Stimulated activated CD8-positive, alpha-beta memory T cell treated with anti-CD3 and anti-CD28 coated beads, Interleukin-4, amount 100 ng/mL, for 1 hour (primary cell): ENCODE data around the gene CCDC136.

Experiments used
- DNase-seq, 2 donors: peaks; one replicate each; pipeline ENCODE4 v3.0.0-alpha.2; 2020; ENCODE audit warnings: low read depth in 2 of 2, low spot score in 1 of 2

Gene CCDC136

DNA sequence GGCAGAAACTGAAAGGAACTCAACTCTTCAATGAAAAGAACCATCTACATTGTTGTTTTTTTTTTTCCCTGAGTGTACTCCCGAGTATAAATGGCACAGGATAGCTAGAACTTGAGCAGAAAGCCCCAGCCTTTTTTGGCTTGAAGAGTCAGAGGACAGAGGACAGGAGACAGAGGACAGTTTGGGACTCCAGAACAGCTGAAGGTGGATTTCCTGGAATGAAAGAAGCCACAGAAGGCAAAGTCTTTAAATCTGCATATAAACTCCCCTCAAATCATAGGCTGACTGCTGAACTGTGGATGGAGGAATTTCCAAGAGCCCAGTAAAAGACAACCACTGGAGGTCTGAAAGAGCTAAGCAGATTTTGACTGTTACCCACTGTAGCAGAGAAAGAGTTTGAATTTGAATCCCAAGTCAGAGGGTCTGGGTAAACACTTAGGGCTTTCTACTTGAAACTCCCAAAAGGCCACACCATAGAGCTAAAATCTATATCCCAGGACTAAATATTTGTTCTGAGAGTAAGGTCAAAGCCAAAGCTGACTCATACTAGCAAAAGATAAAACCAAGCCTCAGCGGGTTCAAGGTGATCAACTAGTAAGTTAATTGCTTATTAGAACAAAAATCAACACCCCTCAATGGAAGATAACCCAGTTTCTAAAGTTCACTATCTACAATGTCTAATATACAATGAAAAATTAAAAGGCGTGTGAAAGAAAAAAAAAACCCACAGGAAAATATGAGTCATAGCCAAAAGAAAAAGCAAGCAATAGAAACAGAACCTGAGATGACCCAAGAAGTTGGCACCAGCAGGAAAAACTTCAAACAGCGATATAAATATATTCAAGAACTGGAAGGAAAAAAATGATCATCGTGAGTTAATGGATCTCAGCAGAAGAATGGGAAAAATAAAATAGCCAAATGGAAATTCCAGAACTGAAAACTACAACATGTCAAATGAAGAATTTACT, 14.3 kb upstream of the CCDC136 start:
- no peak for DNase-seq

GRCh38 chr7:128778946-128779345, 12.8 kb upstream of the CCDC136 start:
- no peak for DNase-seq

GRCh38 chr7:128781126-128781525, 10.6 kb upstream of the CCDC136 start:
- DNase-seq, result no peak

- DNase-seq, result no peak
Measured at GRCh38 chr7:128781851-128782250, 9.9 kb upstream of the CCDC136 start.

DNA sequence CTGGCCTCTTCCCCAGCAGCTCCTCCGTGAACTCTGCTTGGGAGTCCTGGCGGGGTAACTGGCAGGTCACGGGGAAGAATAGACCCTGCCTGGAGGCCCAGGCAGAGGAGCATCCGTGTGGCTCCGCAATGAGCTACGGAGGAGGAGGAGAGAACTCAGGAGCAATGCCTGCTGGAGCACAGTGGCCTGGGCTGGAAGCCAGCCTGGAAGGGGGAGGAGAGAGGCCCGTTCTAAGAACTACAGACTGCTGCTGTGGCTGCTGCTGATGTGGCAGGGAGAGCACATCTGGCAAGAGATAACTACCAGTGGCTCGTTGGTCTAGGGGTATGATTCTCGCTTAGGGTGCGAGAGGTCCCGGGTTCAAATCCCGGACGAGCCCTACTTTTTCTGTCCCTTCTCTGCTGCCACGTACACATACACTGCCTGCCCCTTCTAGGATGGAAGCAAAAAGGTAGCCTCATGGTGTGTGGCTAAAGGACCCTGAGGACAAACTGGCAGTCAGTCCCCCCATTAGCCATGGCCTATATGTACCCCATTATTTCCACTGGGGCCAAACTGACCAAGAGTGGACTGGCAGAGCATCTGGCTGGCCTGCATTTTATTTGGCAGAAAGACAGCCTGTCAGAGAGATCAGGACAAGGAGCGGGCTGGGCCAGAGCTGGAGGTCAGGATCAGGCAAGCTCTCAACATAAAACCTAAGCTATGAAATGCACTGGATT, 8.5 kb upstream of the CCDC136 start:
- DNase-seq, result no peak

DNA sequence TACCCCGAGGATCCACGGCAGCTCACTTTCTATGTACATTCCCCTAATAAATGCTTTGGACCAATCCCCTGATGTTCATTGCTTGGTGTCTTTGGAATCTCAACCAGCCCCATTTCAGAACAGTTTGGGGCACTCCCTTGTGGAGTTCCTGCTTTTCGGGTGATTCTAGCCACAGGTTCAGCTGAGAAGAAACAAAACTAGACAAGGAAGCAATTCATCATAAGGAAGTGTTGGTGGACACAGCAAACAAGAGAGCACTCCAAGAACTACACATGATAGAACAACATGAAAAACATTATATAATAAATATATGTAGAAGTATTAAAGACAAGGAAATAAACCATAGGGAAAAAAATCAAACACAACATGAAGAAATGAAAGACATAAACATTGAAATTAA, 6.0 kb upstream of the CCDC136 start:
- DNase-seq, result no peak

- no peak for DNase-seq
Measured at GRCh38 chr7:128788446-128789412, 3.0 kb upstream of the CCDC136 start.

- DNase-seq, result no peak
Measured at GRCh38 chr7:128790315-128791041, 1.3 kb upstream of the CCDC136 start.

GRCh38 chr7:128791972-128792327, 182 bp downstream of the CCDC136 start:
- DNase-seq, result no peak

DNA sequence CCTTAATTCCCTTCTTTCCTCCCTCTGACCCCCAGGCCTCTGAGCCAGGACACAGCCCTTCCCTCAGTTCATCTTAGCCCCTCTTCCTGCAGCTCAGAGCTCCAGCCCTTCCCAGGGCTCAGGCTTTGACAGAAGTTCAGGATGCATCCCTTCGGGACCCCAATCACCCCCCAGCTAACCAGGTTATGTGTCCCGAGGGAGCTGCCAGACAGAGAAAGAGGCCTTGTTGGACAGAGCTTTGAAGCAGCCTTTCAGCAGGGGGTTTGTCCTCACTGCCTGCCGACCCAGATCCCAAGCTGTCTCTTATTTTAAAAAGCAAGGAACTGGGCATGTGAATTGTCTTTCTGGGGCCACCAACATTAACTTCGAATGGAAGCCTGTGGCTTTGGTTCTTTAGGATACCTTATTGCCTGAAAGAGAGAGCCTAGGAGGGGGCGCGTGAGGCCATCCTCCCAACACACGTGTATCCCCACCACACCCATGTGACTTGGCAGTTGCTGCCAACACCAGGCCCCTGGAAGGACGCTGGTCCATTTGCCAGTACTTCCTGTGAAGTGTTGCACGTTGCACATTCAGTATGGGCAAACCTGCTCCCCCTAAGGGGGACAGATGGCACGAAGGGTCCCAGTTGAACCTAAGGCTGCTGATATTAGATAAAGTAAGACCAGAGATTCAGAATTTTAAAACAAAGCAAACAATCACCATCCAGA, 858 bp downstream of the CCDC136 start:
- DNase-seq, result no peak

DNA sequence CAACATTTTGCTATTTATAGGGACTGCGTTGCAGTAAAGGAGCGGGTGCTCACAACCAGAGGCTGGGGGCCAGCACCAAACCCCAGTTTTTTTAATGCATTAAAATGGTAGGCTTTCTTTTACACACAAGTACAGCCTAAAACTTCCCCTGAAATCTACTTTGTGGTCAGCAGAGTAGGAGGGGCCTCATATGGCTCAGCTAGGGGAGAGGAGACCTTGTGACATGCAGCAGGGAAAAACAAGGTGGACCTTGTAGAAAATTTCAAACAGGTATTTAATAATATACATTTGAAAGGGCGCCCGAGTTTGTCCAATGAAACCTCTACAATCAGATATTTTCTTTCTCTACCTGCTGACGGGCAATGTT, 1.4 kb downstream of the CCDC136 start:
- DNase-seq, result no peak

GRCh38 chr7:128794020-128794419, 2.3 kb downstream of the CCDC136 start:
- DNase-seq, result no peak

GRCh38 chr7:128794436-128794835, 2.7 kb downstream of the CCDC136 start:
- DNase-seq, result no peak

DNA sequence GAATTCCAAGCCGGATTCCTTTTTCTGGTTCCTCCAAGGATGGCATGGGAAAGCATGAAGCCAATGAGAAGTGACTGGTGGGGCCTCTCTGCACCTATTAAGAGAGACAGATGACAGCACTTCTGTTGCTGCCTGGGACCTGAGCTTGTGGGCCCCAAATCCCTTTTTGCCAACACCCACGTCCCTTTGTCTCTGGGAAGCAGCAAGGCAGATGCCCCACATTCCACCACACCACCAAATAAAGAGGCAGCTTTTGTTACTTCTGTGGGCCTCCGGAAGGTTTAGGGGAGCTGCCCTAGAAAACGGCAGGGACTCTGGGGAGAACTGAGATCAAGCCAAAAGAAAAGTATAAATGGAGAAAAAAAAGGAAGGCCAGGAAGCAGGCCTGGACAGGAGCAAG, 3.4 kb downstream of the CCDC136 start:
- DNase-seq, result no peak

DNA sequence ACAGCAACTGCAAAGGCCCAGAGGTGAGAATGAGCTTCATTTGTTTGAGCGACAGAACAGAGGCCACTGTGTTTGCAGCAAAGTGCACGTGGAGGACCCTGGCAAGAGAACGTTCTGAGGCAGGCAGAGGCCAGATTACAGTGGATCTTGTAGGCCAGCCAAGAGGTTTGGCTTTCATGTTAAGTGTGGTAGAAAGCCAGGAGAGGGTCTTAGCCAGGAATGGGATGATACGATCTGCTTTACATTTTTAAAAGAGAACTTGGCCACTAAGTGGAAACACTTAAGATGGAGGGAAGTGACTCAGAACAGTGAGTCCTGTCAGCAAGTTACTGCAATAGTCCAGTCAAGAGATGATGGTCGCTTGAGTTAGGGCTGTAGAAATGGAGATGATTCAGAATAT, 4.6 kb downstream of the CCDC136 start:
- DNase-seq, result no peak

- DNase-seq, result no peak
Measured at GRCh38 chr7:128799451-128799850, 7.7 kb downstream of the CCDC136 start.

DNA sequence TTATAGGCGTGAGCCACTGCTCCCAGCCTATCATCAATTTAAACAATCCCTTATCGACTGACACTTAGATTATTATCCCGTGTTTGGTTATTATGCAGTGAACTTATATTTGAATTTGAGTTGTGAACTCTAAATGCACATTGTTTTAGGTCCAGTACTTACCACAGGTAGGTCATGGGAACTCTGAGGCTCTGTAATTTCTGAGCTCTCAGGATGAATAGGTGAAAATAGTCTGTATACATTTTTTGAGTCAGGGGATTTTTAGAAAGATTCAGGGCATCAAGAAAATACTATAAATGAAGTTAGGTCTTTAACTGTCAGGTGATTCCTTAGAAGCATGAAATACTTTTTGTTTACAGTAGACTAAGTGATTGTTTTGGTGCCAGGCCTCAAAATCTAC, 8.8 kb downstream of the CCDC136 start:
- no peak for DNase-seq

DNA sequence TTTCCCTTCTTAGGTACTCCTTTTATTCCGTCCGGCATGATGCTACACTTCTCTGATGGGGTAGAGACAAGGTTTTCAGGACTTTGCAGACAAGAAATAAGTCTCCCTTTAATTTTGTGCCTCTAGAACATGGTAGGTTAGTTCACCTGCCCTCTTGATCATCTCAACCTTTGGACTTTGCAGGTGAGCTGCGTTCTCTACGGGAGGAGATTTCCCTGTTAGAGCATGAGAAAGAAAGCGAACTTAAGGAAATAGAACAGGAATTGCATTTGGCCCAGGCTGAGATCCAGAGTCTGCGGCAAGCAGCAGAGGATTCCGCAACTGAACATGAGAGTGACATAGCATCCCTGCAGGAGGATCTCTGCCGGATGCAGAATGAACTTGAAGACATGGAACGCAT, 9.2 kb downstream of the CCDC136 start:
- DNase-seq, result no peak

DNA sequence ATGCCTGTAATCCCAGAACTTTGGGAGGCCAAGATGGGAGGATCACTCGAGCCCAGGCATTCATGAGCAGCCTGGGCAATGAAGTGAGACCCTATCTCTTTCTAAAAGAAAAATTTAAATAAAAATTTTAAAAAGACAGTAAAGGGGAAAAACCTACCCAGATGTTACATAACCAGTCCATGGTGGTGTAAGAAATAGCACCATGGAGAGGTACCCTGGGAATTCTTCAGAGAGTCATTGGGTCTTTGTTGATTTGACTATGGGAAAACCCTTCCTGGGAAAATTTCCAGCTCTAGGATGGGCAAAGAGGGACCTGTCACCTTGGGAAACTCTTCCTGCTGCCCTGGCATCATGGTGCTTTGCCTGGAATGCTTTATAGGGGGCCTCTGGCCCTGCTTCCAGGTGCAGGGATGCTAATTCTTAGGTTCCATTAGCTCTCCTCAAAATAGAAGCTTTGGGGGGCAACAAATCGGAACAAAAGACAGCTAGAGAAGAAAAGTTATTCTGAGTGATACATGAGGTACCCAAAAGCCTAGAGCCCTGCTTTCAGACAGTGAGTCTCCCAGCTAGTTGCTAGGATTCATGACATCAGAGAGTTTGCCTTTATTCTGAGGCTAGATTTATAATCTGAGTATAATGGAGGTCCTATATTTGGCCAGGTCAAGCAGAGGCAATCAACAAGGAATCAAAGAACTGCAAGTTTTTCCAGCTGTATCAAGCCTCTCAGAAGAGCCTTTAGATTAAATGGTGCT, 10.1 kb downstream of the CCDC136 start:
- no peak for DNase-seq
